ENCODE data around the gene BCKDHB. TPM values are rescaled to one million over a fixed set of nuclear protein-coding genes. Genes with fewer than 3 reads are reported as not detected.
"Not testable (repeated sequence)": the region's sequence is repeated elsewhere in the genome, so short reads cannot be mapped to it uniquely, and the experiment has no call there.

BCKDHB gene
- 10 to 100 TPM; 13.5 to 16.5 TPM for total RNA-seq

DNA sequence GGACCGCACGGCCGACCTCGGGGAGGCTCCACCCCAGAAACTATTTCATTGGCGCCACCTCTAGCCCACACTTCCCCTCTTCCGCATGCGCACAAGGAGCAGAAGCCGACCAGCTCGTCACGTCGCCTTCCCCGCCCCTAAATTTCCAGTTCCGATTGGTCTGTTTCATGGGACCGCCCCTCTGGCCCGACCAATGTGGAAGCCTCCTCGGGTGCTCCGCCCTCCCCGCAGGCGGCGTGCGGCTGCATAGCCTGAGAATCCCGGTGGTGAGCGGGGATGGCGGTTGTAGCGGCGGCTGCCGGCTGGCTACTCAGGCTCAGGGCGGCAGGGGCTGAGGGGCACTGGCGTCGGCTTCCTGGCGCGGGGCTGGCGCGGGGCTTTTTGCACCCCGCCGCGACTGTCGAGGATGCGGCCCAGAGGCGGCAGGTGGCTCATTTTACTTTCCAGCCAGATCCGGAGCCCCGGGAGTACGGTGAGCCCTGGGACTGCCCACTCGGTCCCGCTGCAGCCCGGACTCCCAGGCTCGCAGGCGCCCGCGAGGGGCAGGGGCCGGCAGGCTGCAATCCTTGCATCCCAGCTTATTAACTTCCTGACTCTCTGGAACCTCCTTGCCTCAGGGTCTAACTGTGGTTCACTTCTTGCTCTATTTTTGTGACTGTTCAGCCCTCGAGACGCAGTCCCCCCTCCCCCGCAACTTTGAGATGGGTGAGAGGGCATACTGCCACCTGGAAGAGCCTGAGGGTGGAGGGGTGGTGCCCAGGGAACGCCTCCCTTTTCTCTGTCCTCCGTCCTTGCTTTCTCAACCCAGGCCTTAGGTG lies at the start of gene BCKDHB:
Gene BCKDHB (plus strand): TSS at position 254 of the 818 bp plus-strand sequence. CDS start 23 bp downstream, at position 277.
- Mint-ChIP-seq H3K4me3 (peak within 1 kb of the TSS; percentile 90), H3K27ac (peak within 1 kb of the TSS; percentile 72), H3K9me3 (no peaks in the 10 kb centered on the region), H3K27me3 (peaks cover 11% of the 10 kb centered on the region), H3K36me3 (ENCODE audit: low read depth) (no peaks in the 10 kb centered on the region), H3K4me1 (peaks cover 23% of the 10 kb centered on the region)
- DNase-seq = peak; percentile 98
- POLR2A ChIA-PET = interaction anchor here (0.9 to 2.0 kb wide), 8 partner anchors 55 to 1029 kb away, joined by 3 to 14 read pairs (median 4); partner anchors contain the start of genes PHIP and TTK
- CTCF ChIA-PET = interaction anchor here (0.6 to 1.5 kb wide), 9 partner anchors 9 to 162 kb away, joined by 3 to 5 read pairs (median 4); no protein-coding TSS in a partner anchor

DNA sequence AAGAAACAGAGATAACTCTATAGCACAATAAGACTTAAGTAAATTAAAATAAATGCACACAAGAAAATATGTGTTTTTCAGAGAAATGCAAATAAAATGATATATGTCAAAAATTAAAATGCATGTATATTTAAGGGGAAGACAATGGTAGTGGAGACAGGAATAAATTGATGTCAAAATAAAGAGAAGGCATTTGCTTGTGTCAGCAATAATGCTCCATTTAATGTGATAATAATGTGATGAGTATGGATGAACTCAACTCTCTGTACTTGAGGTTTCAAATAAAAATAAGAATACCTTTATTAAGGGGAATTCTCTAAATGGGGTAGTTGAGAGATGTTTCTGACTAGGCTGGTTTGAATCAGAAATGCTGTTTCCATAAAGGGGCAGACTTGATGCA lies 45.7 kb upstream of the BCKDHB start:
- CTCF ChIA-PET = no interaction called here
- Mint-ChIP-seq H3K9me3 (no peaks in the 10 kb centered on the region), H3K36me3 (ENCODE audit: low read depth) (no peaks in the 10 kb centered on the region), H3K4me3 (no peak overlapping the region), H3K4me1 (no peaks in the 10 kb centered on the region), H3K27ac (no peak overlapping the region), H3K27me3 (no peaks in the 10 kb centered on the region)
- no peak for DNase-seq
- POLR2A ChIA-PET = no interaction called here

DNA sequence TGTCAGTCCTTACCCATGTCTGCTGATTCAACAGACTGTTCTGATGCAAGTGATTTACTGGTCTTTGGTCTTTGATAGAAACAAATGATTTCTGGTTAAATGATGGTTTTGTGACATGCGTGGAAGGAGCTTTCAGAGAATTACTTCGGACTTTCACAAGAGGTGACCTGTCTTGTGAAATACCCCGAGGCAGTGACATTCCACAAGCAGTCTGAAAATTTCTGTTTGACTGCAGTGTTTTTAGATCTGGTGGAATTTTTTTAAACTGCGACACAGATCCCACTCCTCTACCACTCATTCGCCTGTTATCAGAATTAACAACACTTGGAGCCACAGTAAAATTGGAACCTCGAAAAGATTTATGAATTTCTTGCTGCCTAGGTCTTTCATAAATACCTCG lies 38.3 kb upstream of the BCKDHB start:
- POLR2A ChIA-PET; H3K9me3 Mint-ChIP-seq; H3K27ac Mint-ChIP-seq; H3K36me3 Mint-ChIP-seq (ENCODE audit: low read depth); H3K4me1 Mint-ChIP-seq; CTCF ChIA-PET; H3K4me3 Mint-ChIP-seq; DNase-seq; H3K27me3 Mint-ChIP-seq: not testable (repeated sequence)

DNA sequence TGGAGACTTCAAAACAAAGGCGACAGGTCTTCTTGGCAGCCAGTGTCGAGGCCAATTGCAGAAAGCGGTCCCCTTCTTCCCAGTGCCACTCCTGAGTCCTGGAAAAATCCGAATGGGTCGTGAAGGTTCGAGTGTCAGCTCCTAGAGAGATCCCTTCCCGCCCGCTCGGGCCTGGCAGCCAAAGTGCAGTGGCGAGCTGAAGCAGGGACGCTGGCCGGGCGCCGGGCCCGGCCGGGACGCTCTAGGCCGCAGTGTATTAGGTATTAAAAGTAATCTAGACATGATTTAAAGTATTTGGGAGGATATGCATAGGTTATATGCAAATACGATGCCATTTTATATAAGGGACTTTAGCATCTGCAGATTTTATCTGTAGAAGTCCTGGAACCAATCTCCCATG lies 36.0 kb upstream of the BCKDHB start:
- H3K27me3 Mint-ChIP-seq, CTCF ChIA-PET, H3K9me3 Mint-ChIP-seq: not testable (repeated sequence)

DNA sequence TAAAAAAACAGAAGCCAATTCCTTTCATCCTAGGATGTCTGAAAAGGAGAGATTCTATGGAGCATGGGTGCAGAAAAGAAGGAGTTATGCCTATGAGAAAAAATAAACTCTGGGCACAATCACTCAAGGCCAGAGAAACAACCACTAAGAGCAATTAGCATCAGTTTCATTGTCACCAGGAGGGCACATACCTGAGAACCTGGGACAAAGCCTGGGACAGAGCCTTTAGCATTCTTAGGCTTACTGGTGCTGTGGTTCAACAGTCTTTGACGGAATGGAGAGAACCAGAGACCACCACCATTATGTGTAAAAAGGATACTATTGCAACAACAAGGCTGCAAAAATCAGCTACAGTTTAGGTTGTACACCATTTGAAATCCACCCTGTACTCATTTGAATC lies 29.4 kb upstream of the BCKDHB start:
- H3K27me3 Mint-ChIP-seq = peaks cover 3% of the 10 kb centered on the region
- DNase-seq = no peak
- H3K4me3 Mint-ChIP-seq = no peak overlapping the region
- H3K4me1 Mint-ChIP-seq = no peaks in the 10 kb centered on the region
- no peaks in the 10 kb centered on the region for H3K9me3 Mint-ChIP-seq
- ChIA-PET POLR2A (interaction anchor here (0.9 kb wide), 1 partner anchor 10 kb away, joined by 3 read pairs; no protein-coding TSS in a partner anchor), CTCF (no interaction called here)
- H3K36me3 Mint-ChIP-seq (ENCODE audit: low read depth) = no peaks in the 10 kb centered on the region
- no peak overlapping the region for H3K27ac Mint-ChIP-seq

More for the DNA sequence above, 36.0 kb upstream of the BCKDHB start:
- POLR2A ChIA-PET; H3K36me3 Mint-ChIP-seq (ENCODE audit: low read depth); H3K4me1 Mint-ChIP-seq; H3K27ac Mint-ChIP-seq; DNase-seq; H3K4me3 Mint-ChIP-seq: not testable (repeated sequence)

DNA sequence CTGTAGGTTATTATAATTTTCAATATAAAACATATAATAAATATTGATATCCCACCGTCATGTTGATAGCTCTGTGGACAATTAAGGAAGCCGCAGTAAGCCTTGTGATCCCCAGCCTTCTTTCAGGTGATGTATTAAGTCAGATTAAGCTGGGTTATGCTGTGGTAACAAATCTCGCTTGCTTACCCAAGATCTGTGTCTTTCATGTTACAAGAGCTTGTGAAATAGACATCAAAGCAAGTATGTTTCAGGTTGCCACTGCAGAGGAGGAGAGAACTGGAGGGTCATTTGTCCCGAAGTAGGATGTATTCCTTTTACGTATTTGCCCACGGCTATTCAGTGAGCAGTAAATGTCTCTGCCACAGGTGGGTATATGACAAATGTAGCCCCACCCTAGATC lies 17.8 kb upstream of the BCKDHB start:
- ChIA-PET POLR2A (no interaction called here), CTCF (no interaction called here)
- H3K27ac Mint-ChIP-seq = no peak overlapping the region

DNA sequence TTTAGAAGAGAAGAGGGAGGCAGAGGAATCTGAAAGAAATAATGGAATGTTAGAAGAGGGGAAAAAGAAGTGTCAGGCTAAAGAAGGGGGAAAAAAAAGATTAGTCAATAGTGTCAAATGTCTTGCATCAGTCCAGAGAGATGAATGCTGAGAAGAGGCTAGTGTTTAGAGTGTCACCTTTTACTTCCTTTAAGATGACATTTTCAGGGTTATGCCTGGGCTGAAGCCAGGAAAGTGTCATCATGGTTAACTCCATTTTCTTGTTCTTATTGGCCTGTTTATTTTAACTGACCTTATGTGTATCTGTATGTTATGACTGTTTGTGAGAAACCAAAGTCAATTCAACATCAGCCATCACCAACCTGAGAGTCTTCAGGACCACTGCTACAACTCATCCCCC lies 15.0 kb upstream of the BCKDHB start:
- no peak for DNase-seq
- ChIA-PET POLR2A (no interaction called here), CTCF (interaction anchor here (1.0 to 6.4 kb wide), 3 partner anchors 142 to 313 kb away, joined by 4 to 33 read pairs (median 5); no protein-coding TSS in a partner anchor)
- Mint-ChIP-seq H3K27me3 (peaks cover 8% of the 10 kb centered on the region), H3K9me3 (no peaks in the 10 kb centered on the region), H3K4me1 (peaks cover 9% of the 10 kb centered on the region), H3K4me3 (no peak overlapping the region), H3K27ac (no peak overlapping the region), H3K36me3 (ENCODE audit: low read depth) (no peaks in the 10 kb centered on the region)

More for the DNA sequence above, 17.8 kb upstream of the BCKDHB start:
- no peak for DNase-seq
- H3K9me3 Mint-ChIP-seq = no peaks in the 10 kb centered on the region
- H3K4me3 Mint-ChIP-seq = no peak overlapping the region
- H3K36me3 Mint-ChIP-seq (ENCODE audit: low read depth) = no peaks in the 10 kb centered on the region
- peaks cover 8% of the 10 kb centered on the region for H3K27me3 Mint-ChIP-seq
- H3K4me1 Mint-ChIP-seq = no peaks in the 10 kb centered on the region

DNA sequence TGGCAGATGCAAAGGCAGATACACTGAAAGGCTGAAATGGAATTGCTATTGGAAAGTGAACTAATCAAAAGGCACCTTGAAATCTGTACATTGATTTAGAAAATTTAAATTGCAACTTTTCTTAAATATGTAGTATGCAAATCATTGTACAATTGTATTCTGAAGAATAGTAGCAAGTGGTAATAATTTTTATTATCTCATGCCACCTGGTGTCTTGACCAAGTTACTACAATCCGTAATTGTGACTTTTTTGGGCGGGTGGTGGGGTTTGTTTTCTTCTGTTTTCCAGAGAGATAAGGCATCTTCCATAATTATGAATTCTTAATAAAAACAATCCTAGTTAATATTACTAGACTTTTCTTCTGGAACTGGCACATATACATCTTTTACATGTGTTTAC lies 12.5 kb upstream of the BCKDHB start:
- ChIA-PET CTCF (interaction anchor here (0.8 to 6.4 kb wide), 6 partner anchors 12 to 226 kb away, joined by 3 to 33 read pairs (median 5); partner anchors contain the start of gene BCKDHB), POLR2A (interaction anchor here (0.9 kb wide), 1 partner anchor 12 kb away, joined by 3 read pairs; no protein-coding TSS in a partner anchor)
- Mint-ChIP-seq H3K4me1 (peaks cover 9% of the 10 kb centered on the region), H3K36me3 (ENCODE audit: low read depth) (no peaks in the 10 kb centered on the region), H3K27me3 (peaks cover 4% of the 10 kb centered on the region), H3K9me3 (no peaks in the 10 kb centered on the region), H3K4me3 (no peak overlapping the region), H3K27ac (no peak overlapping the region)
- DNase-seq = no peak

DNA sequence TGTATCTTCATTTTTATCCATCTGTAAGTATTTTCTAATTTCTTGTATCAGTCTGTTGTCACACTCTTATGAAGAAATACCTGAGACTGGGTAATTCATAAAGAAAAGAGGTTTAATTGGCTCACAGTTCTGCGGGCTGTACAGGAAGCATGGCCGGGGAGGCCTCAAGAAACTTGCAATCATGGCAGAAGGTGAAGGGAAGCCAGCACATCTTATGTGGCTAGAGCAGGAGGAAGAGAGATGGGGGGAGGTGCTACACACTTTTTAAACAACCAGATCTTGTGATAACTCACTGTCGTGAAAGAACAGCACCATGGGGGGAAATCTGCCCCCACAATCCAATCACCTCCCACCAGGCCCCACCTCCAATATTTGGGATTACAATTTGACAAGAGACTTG lies 10.9 kb upstream of the BCKDHB start:
- Mint-ChIP-seq H3K36me3 (ENCODE audit: low read depth) (no peaks in the 10 kb centered on the region), H3K27ac (no peak overlapping the region), H3K27me3 (peaks cover 7% of the 10 kb centered on the region), H3K9me3 (no peaks in the 10 kb centered on the region), H3K4me1 (peaks cover 9% of the 10 kb centered on the region), H3K4me3 (no peak overlapping the region)
- DNase-seq = no peak
- ChIA-PET CTCF (interaction anchor here (6.4 kb wide), 1 partner anchor 146 kb away, joined by 33 read pairs; no protein-coding TSS in a partner anchor), POLR2A (no interaction called here)

DNA sequence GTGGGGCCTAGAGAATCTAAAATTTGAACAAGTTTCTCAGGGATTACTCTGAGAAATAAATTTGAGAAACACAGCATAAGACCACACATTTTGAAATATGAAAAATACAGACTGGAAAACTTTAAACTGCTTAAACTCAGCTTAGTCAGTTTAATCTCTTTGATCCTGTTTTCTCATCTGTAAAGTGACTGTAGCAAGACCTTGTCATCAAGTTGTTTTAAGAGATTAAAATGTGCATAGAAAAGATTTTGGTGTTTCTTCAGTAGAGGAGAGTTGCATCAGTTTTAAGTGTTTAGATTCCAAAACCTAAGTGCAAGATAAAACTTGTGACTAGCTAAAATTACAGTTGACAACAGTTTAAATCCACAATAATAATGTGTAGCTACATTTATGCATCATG lies 8.1 kb upstream of the BCKDHB start:
- H3K4me1 Mint-ChIP-seq = peaks cover 9% of the 10 kb centered on the region
- DNase-seq = no peak
- ChIA-PET CTCF (interaction anchor here (1.4 to 2.9 kb wide), 2 partner anchors 149 to 228 kb away, joined by 3 to 10 read pairs; no protein-coding TSS in a partner anchor), POLR2A (no interaction called here)
- no peak overlapping the region for H3K27ac Mint-ChIP-seq
- no peaks in the 10 kb centered on the region for H3K9me3 Mint-ChIP-seq
- H3K4me3 Mint-ChIP-seq = no peak overlapping the region
- H3K36me3 Mint-ChIP-seq (ENCODE audit: low read depth) = no peaks in the 10 kb centered on the region
- H3K27me3 Mint-ChIP-seq = peaks cover 11% of the 10 kb centered on the region

DNA sequence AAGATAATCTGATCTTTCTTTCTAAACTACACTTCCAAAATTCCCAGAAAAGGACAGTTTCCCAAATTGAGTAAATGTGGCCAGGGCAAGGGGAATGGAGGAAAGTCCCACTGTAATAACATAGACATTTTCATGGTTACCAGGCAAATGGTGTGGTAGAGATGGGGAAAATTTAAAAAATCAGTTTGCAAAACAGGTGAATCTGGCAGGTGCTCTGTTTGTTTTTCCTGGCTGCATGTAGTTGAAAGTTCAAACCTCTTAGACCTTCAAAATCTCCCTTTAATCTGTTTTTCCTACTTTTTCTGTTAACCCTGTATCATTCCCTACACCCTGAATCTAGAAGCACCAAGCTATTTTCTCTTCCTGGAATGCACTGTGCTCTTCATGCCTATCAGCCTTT lies 2.0 kb upstream of the BCKDHB start:
- H3K9me3 Mint-ChIP-seq = no peaks in the 10 kb centered on the region
- no peaks in the 10 kb centered on the region for H3K36me3 Mint-ChIP-seq (ENCODE audit: low read depth)
- peaks cover 23% of the 10 kb centered on the region for H3K4me1 Mint-ChIP-seq
- POLR2A ChIA-PET = no interaction called here
- CTCF ChIA-PET = interaction anchor here (1.0 to 1.3 kb wide), 2 partner anchors 12 to 235 kb away, joined by 3 read pairs; no protein-coding TSS in a partner anchor
- H3K27ac Mint-ChIP-seq = no peak overlapping the region
- H3K27me3 Mint-ChIP-seq = peaks cover 11% of the 10 kb centered on the region
- H3K4me3 Mint-ChIP-seq = no peak overlapping the region
- DNase-seq = no peak

DNA sequence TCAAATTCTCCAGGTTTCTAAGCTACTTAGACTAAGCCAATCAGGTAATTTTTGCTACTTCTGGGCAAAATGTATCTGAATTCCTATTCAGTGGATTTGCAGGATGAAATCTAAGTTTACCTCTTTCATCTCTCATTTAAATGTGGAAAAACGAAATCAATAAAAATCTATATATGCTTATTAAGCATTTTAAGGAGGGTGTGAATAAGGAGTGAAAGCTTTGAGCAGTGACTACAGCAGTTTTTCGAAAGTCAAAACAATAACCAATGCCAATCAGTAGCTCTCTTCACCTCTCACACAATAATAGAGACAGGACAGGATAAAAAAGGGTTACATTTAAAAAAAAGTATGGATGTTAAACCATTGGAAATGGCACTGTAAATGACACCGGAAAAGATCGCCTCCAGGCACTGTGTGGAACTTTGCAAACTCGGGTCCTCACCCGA lies 476 bp upstream of the BCKDHB start:
- POLR2A ChIA-PET = interaction anchor here (0.7 to 2.0 kb wide), 9 partner anchors 12 to 1028 kb away, joined by 3 to 14 read pairs (median 4); partner anchors contain the start of genes PHIP and TTK
- CTCF ChIA-PET = interaction anchor here (0.6 to 1.5 kb wide), 10 partner anchors 9 to 161 kb away, joined by 3 to 5 read pairs (median 4); no protein-coding TSS in a partner anchor
- Mint-ChIP-seq H3K4me3 (peak overlapping the region; percentile 90), H3K27me3 (peaks cover 11% of the 10 kb centered on the region), H3K36me3 (ENCODE audit: low read depth) (no peaks in the 10 kb centered on the region), H3K27ac (peak overlapping the region; percentile 67), H3K9me3 (no peaks in the 10 kb centered on the region), H3K4me1 (peaks cover 23% of the 10 kb centered on the region)
- no peak for DNase-seq

DNA sequence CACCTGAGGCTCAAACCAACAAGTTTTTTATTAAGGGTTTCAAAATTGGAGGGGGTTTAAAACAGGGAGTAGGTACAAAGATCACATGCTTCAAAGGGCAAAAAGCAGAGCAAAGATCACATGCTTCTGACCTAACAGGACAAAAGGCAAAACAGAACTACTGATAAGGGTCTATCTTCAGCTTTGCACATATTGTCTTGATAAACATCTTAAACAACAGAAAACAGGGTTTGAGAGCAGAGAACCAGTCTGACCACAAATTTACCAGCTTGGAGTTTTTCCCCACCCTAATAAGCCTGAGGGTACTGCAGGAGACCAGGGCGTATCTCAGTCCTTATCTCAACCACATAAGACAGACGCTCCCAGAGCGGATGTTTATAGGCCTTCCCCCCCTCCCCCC lies 16.1 kb downstream of the BCKDHB start:
- H3K27ac Mint-ChIP-seq, H3K27me3 Mint-ChIP-seq, DNase-seq, CTCF ChIA-PET, H3K4me1 Mint-ChIP-seq, POLR2A ChIA-PET, H3K4me3 Mint-ChIP-seq: not testable (repeated sequence)
- Mint-ChIP-seq H3K36me3 (ENCODE audit: low read depth) (peaks cover 15% of the 10 kb centered on the region), H3K9me3 (peaks cover 18% of the 10 kb centered on the region)

Measured in activated CD4-positive, alpha-beta memory T cell treated with anti-CD3 and anti-CD28 coated beads, Interleukin-2, amount 10 ng/mL, durations not matched to agents 7 days and 5 days (primary cell).